Astrocyte of the hippocampus (primary cell): Measurements from ENCODE around the gene ANO2.

Experiments
- DNase-seq: peaks from one replicate; pipeline ENCODE4 v3.0.0; 2011; ENCODE audit warnings: low read depth, low spot score

The ANO2 gene

DNA sequence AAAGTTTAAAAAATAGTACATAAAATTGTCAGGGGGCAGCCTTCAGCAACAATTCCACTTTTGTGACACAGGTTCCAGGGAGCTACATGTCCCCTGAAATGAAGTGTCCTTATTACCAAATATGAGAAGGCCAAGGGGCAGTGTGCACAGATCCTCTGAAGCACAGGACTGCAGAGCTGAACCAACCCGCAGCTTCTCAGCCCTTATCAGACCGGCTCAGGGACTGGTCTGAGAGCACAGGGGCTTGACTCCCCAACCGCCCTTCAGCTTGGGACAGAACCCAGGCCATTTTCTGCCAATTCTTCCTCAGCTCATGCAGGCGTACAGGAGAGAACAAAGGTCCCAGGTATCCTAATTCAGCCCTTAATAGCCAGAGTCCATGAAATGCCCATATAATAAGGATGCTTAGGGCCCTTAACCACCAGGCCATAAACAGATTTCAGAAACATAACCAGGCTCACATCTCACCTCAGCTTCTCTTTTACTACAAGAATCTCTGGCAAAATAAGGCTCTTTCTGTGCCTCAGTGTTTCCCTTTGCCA lies 221.3 kb downstream of the ANO2 start:
- DNase-seq: no peak

- no peak for DNase-seq
Observed at GRCh38 chr12:5723071-5723470, 222.0 kb downstream of the ANO2 start.

DNA sequence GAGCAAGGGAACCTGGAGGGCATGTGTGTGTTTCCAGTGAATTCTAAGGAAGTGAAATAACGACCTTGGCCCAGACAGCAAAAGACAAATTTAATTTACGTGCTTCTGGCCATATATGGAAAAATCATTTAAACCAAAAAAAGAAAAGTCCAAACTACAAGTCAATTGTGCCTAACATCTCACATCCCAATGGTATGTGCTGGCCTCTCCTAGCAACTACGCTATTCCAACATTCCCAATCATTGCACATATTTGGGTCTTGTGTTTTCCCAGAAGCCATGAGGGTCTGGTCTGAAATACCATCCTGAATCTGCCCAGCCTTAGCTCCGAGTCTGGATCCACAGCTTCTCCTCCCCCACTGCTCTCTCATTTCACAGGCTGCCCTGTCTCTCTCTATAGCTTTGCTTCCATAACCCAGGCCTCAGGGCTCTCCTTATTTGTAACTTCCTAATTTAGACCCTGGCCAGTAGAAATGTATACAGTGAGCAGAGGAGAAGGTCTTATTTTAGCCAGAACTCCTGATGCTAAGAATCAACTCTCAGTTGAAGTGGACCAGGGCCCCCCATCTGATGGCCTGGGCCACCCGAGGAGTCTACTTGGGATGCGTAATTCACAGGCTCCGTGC lies 224.6 kb downstream of the ANO2 start:
- DNase-seq: no peak

GRCh38 chr12:5718680-5719079 lies 226.4 kb downstream of the ANO2 start:
- DNase-seq: no peak

DNA sequence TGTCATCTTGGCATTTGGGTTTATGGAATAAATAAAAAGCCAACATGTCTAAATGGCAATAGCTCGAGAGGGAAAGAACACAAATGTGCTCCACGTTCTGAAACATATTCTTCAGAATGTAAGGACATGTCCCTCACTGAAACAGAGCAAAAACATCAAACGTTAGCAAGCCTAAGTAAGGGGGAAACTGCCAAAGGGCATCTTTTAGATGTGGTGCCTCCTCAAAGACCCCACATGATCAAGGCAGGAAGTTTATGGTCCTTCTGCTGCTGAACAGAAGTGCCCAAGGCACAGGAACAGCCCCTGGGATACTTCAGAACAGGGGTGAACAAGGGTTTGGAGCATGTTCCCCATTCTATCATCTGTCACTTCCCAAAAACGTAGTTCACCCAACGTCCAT lies 227.0 kb downstream of the ANO2 start:
- no peak for DNase-seq

GRCh38 chr12:5716976-5717375 lies 228.1 kb downstream of the ANO2 start:
- DNase-seq: no peak

- peak; percentile 48 for DNase-seq
Observed at GRCh38 chr12:5716201-5716600, 228.9 kb downstream of the ANO2 start.

DNA sequence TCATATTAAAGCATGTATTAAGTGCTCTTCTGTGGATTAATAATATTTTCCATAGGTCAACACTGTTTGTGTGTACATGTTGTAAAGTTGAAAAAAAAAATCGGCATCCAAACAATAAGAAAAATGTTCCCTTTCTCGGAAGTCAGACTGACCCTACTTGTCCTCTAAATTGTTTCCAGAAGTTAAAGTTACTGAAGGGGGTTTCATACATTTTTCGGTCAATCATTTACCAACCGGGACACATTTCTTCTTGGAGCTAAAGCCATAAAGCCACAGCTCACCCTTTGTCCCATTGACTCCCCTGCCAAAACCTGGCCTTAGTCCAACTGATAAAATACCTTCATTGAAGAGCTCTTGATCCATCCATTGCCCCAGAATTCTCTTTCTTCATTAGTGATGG lies 230.0 kb downstream of the ANO2 start:
- DNase-seq: no peak

DNA sequence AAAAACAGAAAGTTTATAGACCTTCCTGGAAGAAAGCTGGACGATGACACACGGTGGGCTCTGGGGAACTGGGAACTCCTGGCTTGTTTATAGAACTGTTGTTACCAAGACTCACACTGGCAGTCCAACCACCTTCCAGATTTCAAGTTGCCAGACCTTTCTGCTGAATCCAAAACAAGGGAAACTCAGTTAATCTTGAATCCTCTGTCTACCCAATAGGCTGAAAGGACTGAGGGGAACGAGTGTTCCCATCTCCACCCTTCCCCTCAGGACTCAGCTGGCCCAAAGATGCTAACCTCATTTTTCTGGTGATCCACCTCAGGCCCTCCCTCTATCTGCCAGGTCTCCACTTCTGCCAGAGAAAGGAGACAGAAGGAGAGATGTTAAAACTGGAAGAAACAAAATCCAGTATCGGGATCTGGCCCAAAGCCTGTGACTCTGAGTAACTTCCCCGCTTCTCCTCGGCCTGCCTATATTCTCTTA lies 231.4 kb downstream of the ANO2 start:
- DNase-seq: no peak

GRCh38 chr12:5710260-5710878 lies 234.7 kb downstream of the ANO2 start:
- no peak for DNase-seq

GRCh38 chr12:5708371-5708770 lies 236.7 kb downstream of the ANO2 start:
- DNase-seq: no peak

DNA sequence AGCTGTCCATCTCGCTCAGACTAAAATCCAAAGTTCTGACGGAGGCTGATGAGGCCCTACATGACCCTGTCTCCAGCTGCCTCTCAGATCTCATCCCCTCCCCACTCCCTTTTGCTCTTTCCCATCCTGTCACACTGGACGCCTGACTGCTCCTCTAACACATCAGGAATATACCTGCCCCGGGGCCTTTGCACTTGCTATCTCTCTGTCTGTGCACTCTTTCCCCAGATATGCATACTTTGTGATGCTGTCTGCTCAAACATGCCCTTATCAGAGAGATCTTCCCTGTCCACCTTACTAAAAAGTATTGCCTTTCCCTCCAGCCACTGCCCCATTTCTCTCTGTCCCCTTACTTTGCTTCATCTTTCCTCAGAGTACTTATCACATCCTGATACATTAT lies 238.8 kb downstream of the ANO2 start:
- DNase-seq: no peak

GRCh38 chr12:5705791-5706190 lies 239.3 kb downstream of the ANO2 start:
- DNase-seq: no peak

DNA sequence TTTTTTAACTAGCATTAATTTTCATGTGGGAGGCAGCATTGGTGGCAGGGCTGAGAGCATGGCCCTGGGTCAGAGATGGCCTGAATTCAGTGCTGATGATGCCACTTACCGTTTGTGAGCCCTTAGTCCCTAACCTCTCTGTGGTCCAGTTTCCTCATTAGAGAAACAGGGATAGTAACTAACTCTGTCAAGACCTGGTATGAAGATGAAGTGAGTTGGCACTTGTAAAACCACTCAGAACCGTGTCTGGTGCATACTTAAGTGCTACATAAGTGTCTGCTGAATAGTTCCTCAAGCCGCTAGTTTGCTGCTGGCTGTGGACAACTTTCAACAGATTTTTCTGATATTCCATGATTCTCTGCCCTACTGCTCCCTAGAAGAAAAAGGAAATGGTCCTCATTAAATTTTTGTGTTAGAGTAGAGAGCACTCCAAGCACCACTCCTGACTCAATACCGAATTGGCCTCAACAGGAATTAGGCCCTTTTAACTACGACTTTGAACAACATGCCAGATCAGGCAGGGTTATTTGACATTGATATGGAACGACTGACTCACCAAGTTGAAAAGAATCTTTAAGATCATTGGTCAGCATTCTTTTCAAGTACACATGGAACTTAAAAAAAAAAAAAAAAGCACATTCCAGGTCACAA lies 250.2 kb downstream of the ANO2 start:
- peak; percentile 78 for DNase-seq

DNA sequence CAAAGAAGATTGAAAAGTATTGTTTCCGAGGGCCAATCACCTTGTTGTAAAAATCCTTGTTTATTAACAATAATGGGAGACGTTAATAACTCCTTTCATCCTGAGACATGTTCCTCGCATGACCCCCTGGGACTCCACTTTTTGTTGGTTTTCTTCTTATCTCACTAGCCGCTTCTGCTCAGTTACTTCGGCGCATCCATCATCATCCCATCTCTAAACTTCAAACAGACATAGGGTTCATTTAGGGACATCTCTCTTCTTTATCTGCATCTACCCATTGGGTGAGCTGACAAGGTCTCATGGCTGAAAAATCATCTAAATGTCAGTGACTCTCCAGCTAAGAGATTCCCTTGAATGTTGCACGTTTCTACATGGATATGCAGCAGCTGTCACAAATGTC lies 252.2 kb downstream of the ANO2 start:
- DNase-seq: no peak

GRCh38 chr12:5691943-5692342 lies 253.1 kb downstream of the ANO2 start:
- no peak for DNase-seq

DNA sequence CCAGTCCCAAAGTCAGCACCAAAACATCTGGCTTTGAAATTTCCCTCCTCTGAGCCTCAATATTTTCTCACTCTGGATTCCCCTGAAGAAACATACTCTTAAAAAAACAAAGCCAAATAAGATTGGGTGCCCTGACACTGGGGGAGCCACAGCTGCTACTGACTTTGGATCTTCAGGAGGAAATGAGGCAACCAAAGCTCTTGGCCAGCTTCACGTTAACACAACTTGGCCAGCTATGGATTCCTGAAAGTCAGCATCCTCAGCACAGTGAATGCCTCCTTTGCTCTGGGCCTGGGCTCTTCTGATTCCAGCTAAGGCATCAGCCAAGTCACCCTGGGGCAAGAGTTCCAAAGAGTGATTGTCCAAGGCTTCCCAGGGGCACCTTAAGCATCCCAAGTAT lies 254.8 kb downstream of the ANO2 start:
- no peak for DNase-seq

GRCh38 chr12:5689773-5690172 lies 255.3 kb downstream of the ANO2 start:
- DNase-seq: no peak

DNA sequence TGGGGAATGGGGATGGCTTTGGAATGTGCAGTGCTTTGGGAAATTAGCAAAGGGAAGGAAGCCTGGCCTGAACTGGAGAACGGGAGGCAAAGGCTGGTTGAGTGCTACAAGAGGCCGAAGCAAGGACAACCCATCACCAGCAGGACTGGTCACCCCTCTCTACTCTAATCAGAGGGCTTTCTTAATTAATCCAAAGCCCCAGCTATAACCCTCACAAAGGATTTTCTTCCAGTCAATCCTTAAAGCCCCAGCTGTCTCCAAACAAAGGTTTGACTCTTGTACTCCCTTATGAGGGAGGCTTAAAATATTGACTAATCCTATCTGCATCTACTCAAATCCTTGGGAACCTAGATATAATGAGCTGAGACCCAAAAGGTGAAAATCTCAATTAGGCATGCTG lies 256.8 kb downstream of the ANO2 start:
- DNase-seq: no peak

GRCh38 chr12:5685935-5686334 lies 259.1 kb downstream of the ANO2 start:
- DNase-seq: no peak

GRCh38 chr12:5684989-5685388 lies 260.1 kb downstream of the ANO2 start:
- DNase-seq: no peak

DNA sequence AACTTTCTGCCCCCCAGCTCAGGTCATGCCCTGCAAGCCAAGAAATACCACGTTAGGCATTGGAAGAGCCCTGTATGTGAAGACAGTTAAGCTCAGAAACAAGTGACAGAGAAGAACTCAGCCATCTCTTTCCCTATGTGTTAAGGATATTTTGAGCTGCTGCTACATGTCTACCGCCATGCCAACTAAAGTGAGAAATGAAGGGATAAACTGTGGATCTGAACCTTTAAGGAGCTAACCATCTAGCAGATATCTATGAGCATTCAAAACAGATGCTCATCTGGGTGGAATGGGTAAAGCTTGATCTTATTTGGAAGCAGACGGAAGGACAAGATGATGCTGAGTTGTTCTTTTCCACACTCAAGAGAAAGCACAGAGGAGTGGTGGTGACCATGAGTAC lies 262.5 kb downstream of the ANO2 start:
- DNase-seq: no peak

DNA sequence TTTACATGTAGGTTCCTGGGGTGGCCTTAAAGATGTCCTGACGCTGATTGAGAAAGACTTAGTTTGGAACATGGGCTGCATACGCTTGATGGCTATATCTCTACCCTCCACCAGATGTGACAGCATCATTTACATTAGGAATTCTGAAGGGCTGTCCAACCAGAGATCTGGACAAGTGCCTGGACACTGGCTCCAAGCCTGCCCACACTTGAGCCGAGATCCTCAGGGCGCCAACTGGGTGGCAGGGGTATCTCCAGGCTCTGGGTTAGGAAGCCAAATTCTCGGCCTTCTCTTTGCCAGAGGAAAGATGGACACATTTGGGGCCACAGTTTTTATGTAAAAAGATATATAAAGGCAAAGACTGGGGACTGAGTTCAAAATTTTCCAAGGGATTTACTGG lies 266.9 kb downstream of the ANO2 start:
- no peak for DNase-seq
